ENCODE measurements around the gene BRAP.
A peak's percentile ranks its signal among the peaks of the same experiment; 100 is the strongest.
"Not testable (repeated sequence)": the region's sequence is repeated elsewhere in the genome, so short reads cannot be mapped to it uniquely, and the experiment has no call there.

BRAP gene

GRCh38 chr12:111616177-111616623 lies 69.6 kb downstream of the BRAP start:
- DNase-seq (ENCODE audit: low spot score): no peak

GRCh38 chr12:111607239-111607638 lies 78.5 kb downstream of the BRAP start:
- no peak for DNase-seq (ENCODE audit: low spot score)

- no peak for DNase-seq (ENCODE audit: low spot score)
These were observed 79.0 kb downstream of the BRAP start for GRCh38 chr12:111606767-111607230.

GRCh38 chr12:111605911-111606766 lies 79.6 kb downstream of the BRAP start:
- no peak for DNase-seq (ENCODE audit: low spot score)

- DNase-seq (ENCODE audit: low spot score): not testable (repeated sequence)
These were observed 82.9 kb downstream of the BRAP start for GRCh38 chr12:111602857-111603256.

GRCh38 chr12:111602348-111602747 lies 83.4 kb downstream of the BRAP start:
- DNase-seq (ENCODE audit: low spot score): no peak

- not testable (repeated sequence) for DNase-seq (ENCODE audit: low spot score)
These were observed 84.8 kb downstream of the BRAP start for GRCh38 chr12:111600986-111601385.

- DNase-seq (ENCODE audit: low spot score): no peak
These were observed 85.5 kb downstream of the BRAP start for GRCh38 chr12:111600205-111600642.

- peak; percentile 68 for DNase-seq (ENCODE audit: low spot score)
These were observed 86.1 kb downstream of the BRAP start for GRCh38 chr12:111599453-111600204.

- peak; percentile 53 for DNase-seq (ENCODE audit: low spot score)
These were observed 86.9 kb downstream of the BRAP start, which contains the start of gene ATXN2 for GRCh38 chr12:111598637-111599452. ATXN2 (minus strand) TSS chr12:111599315; CDS start chr12:111599034, 281 bp downstream.

- DNase-seq (ENCODE audit: low spot score): no peak
These were observed 87.7 kb downstream of the BRAP start for GRCh38 chr12:111597831-111598636.

- DNase-seq (ENCODE audit: low spot score): peak; percentile 53
These were observed 88.5 kb downstream of the BRAP start for GRCh38 chr12:111596985-111597830.

GRCh38 chr12:111595341-111595835 lies 90.4 kb downstream of the BRAP start:
- not testable (repeated sequence) for DNase-seq (ENCODE audit: low spot score)

All from COLO829 (cell line).